Measurements from ENCODE around the gene RTN4R. TPM values are rescaled to one million over a fixed set of nuclear protein-coding genes. Genes with fewer than 3 reads are reported as not detected.

The RTN4R gene
- total RNA-seq, 2 donors from 2014 or later, result 0.66 to 1.8 TPM

GRCh38 chr22:20251491-20251890 is 16.6 kb downstream of the RTN4R start:
- intact Hi-C loops (cut with DNase I), result no loop called here
- H3K27ac ChIP-seq, result no peak overlapping the region
- TF ChIP-seq POLR2A (IDR thresholded peaks at IDR 0.05) (no peak), CTCF (IDR thresholded peaks at IDR 0.05) (no peak)
- H3K36me3 ChIP-seq (replicated peaks in 1 of 2; ENCODE audit: insufficient read depth in 1 of 2, low read depth in 2 of 2), result no peaks in the 10 kb centered on the region
- H3K9me3 ChIP-seq, result no peaks in the 10 kb centered on the region
- ATAC-seq (no peak), DNase-seq (no peak)
- H3K4me1 ChIP-seq, result peaks cover 33% of the 10 kb centered on the region
- no peaks in the 10 kb centered on the region for H3K27me3 ChIP-seq
- no peak overlapping the region for H3K4me3 ChIP-seq

GRCh38 chr22:20249797-20250354 is 18.2 kb downstream of the RTN4R start:
- no peak overlapping the region for H3K4me3 ChIP-seq
- ATAC-seq, result peak; percentile 17
- peaks cover 33% of the 10 kb centered on the region for H3K4me1 ChIP-seq
- TF ChIP-seq POLR2A (IDR thresholded peaks at IDR 0.05), result no peak
- no peak for TF ChIP-seq CTCF (IDR thresholded peaks at IDR 0.05)
- H3K9me3 ChIP-seq, result no peaks in the 10 kb centered on the region
- no peaks in the 10 kb centered on the region for H3K36me3 ChIP-seq (replicated peaks in 1 of 2; ENCODE audit: insufficient read depth in 1 of 2, low read depth in 2 of 2)
- H3K27me3 ChIP-seq, result no peaks in the 10 kb centered on the region
- intact Hi-C loops (cut with DNase I), result no loop called here
- H3K27ac ChIP-seq, result no peak overlapping the region
- DNase-seq, result peak in 3 of 4 donors; percentile 28 to 62 (median 61)
- WGBS, 2 donors, result 38 to 50% methylated on average over 3 to 11 of the region's 11 CpGs

GRCh38 chr22:20248461-20248978 is 19.6 kb downstream of the RTN4R start:
- no peaks in the 10 kb centered on the region for H3K36me3 ChIP-seq (replicated peaks in 1 of 2; ENCODE audit: insufficient read depth in 1 of 2, low read depth in 2 of 2)

GRCh38 chr22:20247608-20248171 is 20.4 kb downstream of the RTN4R start:
- ATAC-seq (no peak), DNase-seq (no peak)
- no peak overlapping the region for H3K4me3 ChIP-seq
- no peaks in the 10 kb centered on the region for H3K27me3 ChIP-seq
- H3K4me1 ChIP-seq, result peaks cover 41% of the 10 kb centered on the region
- H3K9me3 ChIP-seq, result no peaks in the 10 kb centered on the region
- 80 to 97% methylated on average over 4 to 6 of the region's 6 CpGs for WGBS, 2 donors
- intact Hi-C loops (cut with DNase I), result no loop called here
- TF ChIP-seq POLR2A (IDR thresholded peaks at IDR 0.05), result no peak
- no peak for TF ChIP-seq CTCF (IDR thresholded peaks at IDR 0.05)
- no peak overlapping the region for H3K27ac ChIP-seq
- no peaks in the 10 kb centered on the region for H3K36me3 ChIP-seq (replicated peaks in 1 of 2; ENCODE audit: insufficient read depth in 1 of 2, low read depth in 2 of 2)

More at GRCh38 chr22:20248461-20248978, 19.6 kb downstream of the RTN4R start:
- 79% methylated on average over 10 of the region's 12 CpGs; no CpG with 5 or more reads in 1 of the 2 donors for WGBS, 2 donors
- Histone ChIP-seq H3K4me3 (no peak overlapping the region), H3K27ac (no peak overlapping the region), H3K4me1 (peaks cover 41% of the 10 kb centered on the region), H3K9me3 (no peaks in the 10 kb centered on the region), H3K27me3 (no peaks in the 10 kb centered on the region)
- ATAC-seq (no peak), DNase-seq (no peak)
- intact Hi-C loops (cut with DNase I), result no loop called here
- TF ChIP-seq CTCF (IDR thresholded peaks at IDR 0.05) (no peak), POLR2A (IDR thresholded peaks at IDR 0.05) (no peak)
